ENCODE measurements around the gene PDE11A.

- TF ChIP-seq CTCF (IDR thresholded peaks at IDR 0.05) (no peak), POLR2A (IDR thresholded peaks at IDR 0.05) (no peak)
Observed at GRCh38 chr2:178076130-178076529, 3.6 kb upstream of the PDE11A start.

Data from esophagus squamous epithelium (tissue), 4 donors.